ENCODE results near the gene BICD1.

BICD1 gene

DNA sequence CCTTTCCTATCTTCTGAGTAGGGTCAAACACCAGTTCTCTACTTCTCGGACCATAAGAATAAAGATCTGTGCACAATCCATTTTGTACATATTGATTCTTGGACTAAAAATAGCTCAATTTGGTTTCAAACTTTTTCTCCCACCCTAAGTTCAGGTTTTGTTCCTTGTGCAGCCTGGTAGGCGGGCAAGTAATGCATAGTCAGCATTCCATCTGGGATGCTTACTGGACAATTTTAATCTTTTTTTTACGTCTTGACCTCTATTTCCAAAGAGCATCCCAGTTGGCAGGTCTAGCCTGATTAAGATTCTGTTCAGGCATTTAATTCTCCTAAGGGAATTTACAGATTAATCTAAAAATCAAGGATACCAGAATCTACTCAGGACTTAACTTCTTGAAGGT, 126.9 kb downstream of the BICD1 start:
- DNase-seq (ENCODE audit: insufficient read length, low spot score) = no peak
- FAIRE-seq = no peak

DNA sequence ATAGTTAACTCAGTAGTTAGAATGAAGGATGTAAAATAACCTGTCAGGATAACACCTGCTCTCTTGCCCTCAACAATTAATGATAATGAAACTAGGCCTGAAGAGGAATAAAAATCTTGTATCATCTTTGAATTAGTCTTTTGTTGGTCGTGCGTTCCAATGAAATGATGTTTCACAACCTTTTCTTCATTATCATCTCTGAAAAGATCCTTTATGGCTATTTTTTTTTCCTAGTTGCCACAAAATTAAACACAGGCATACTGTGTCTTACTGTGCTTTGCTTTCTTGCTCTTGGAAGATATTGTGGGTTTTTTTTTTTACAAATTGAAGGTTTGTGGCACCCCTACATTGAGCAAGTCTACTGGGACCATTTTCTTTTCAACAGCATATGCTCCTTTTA, 128.6 kb downstream of the BICD1 start:
- FAIRE-seq (no peak), DNase-seq (ENCODE audit: insufficient read length, low spot score) (no peak)

DNA sequence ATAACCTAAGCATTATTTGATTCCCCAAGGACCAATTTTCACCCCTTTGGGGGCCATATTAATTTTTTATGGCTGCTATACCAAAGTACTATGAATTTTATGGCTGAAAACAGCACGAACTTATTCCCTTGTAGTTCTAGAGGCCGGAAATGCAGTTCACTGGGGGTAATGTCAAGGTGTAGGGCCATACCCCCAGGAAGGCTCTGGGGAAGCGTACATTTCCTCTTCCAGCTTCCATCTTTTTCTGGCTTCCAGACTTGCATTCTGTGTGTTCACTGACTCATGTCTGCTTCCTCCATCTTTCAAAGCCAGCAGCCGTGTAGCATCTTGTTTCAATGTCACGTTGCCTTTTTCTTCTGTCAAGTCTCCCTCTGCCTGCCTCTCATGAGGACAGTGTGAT, 133.5 kb downstream of the BICD1 start:
- FAIRE-seq (no peak), DNase-seq (ENCODE audit: insufficient read length, low spot score) (no peak)

DNA sequence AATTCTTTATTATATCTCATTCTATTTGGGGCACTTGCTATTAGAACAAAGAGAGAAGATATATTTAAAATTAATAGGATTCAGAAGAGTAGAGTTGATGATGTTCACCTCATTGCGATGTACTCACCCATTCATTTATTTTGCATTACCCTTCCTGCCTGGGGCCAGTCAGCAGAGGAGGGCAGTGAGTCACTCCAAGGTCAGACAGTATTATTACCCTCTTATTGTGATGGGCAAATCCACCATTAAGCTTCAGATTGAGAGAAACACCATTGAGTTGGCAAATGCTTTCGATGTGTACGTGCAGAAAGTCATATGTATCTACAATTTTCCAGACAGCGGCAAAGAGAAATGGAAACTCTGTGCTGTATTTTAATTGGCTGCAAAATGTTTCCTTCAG, 134.2 kb downstream of the BICD1 start:
- DNase-seq (ENCODE audit: insufficient read length, low spot score) (no peak), FAIRE-seq (no peak)

DNA sequence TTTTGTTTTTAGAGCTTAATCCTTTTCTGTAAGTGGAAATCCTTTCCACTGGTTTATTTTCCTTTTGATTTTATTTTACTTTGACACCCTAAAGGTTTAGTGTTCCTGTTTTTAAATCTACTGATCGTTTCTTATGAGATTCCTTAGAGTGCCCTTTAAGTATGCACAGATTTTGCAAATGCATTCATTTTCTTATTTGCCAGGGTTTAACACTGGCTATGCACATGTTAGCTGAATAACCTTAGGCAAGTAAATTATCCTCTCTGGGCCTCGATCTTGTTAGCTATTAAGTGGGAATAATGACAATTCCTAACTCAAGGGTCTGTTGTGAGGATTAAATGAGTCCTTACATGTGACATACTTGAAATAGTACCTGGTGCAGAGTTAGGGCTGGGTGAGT, 136.0 kb downstream of the BICD1 start:
- no peak for FAIRE-seq
- no peak for DNase-seq (ENCODE audit: insufficient read length, low spot score)

DNA sequence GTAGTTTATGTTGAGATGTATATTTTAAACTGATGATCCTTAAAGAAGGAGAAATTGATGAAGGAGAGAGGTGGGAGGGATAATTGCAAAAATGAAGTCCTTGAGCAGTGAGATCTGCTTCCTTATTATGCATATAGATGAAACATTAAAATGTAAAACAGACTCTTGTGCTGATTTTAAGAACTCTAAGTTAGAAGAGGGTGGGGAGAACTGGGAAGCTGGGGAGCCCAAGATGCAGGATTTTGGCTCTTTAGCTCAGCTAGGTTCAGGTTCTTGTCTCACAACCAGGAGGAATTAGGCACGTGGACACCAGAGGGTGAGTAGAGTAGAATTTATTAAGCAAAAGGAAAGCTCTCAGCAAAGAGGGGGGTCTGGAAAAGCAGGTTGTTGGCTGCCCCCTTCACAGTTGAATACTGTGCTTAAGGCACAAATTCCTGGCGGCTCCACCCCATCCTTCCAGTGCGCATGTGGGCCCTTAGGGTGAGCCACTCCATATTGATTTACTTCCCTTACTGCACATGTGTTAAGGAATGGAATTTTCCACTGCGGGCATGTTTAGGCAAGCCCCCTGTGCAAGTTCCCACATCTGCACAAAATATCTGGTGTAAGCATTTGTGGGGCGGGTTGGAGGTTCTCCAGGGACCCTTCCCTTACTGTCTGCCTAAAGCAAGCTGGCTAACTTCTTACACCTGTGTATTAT, 141.9 kb downstream of the BICD1 start:
- FAIRE-seq = no peak
- no peak for DNase-seq (ENCODE audit: insufficient read length, low spot score)

DNA sequence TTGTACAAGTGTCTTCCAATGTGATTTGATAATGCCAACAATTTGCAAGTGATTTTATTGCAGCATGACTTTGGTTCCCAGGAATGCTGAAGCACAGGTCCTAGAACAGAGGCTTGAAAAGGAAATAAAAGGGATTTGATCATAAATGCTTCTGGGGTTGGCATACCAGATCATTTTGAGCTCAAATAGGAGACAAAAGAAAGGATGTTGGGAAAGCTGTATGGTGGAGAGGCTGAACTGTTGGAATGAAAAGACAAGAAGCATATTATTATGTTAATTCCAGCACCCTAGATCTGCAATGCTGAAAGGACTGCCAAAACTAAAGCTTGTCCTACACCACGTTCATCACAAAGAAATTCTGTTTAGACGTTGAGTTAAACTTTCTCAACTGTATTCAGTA, 143.1 kb downstream of the BICD1 start:
- DNase-seq (ENCODE audit: insufficient read length, low spot score) (no peak), FAIRE-seq (no peak)

DNA sequence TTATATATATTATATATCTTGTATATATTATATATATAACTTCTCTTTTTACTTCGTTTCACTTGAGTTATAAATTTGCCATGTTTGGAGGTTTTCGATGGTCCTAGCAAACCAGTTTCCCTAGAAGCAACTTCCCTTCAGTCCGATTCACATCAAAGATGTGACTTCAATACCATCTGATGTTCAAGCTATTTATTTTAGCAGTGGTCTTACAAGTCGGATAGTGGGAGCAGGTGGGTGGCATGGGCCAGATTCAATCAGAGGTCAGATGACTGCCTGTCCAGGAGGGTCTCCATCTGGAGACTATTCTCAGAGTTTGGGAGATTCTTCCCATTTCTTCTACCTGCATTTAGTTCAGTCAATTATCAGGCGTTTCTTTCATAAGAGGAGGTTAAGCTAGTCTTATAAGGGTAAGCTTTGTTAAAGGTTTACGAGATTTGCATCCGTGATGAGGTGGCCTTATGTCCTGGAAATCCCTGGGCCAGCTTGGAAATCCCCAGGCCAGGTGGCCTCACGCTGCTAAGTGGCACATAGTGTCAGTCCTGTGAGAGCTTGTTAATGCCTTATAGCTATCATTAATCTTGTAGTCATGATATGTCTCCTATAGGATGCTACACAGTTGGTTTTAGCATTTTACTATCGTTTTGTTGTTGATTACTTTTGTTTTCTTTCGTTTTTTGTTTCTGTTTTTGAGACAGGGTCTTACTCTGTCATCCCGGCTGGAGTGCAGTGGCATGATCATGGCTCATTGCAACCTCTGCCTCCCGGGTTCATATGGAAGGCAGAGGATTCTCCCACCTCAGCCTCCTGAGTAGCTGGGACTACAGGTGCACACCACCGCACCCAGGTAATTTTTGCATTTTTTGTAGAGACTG, 145.8 kb downstream of the BICD1 start:
- no peak for DNase-seq (ENCODE audit: insufficient read length, low spot score)
- FAIRE-seq = no peak

DNA sequence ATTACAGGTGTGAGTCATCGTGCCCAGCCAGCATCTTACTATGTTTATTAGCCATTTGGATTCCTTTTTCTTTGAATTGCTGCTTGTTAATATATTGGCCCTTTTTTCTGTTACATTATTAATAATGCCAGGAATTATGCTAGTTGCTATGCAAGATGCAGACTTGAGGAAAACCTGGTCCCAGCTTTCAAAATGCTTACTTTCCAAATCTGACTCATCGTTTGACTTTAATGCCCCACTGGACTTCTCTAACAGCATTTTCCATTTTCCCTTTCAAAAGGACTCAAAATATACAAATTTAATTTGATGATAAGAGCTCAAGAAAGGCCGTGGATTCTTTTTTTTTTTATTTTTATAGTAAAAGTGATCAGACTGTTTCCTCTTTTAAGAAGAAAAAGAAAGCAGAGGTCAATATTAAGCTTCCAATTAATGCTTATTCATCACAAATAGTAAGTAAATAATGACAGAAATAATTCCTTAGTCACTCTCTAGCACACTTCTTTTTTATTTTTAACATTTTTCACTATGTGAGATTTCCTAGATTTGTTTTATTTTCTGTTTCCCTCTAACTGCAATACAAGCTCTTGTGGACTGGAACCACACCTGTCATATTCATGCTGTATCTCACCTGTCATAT, 146.6 kb downstream of the BICD1 start:
- FAIRE-seq = no peak
- no peak for DNase-seq (ENCODE audit: insufficient read length, low spot score)

DNA sequence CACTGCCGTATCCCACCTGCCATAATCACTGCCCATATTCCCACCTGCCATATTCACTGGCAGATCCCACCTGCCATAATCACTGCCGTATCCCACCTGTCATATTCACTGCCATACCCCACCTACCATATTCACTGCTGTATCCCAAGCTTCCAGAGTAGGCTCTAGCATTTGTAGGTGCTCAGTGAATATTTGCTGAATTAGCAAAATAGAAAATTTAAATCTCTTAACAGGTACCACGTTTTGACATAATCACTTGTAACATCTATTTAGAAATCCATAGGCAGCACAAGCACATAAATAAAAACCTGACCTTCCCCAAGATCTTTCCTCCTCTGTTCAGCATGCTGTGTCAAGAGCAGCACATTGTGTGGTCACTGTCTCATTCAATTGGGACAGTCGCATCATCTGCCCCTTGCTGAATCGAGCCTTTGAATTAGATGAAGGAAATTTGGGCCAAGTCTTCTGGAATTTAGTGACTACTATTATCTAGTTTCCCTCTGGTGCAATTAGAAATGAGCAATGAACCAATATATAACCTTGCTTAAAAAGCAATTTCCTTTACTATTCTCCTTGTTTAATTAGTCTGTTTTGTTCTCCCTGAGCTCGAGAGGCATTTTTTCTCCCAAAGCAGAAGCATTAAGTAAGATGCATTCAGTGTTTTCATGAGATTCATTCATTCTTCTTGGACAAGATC, 147.8 kb downstream of the BICD1 start:
- FAIRE-seq (no peak), DNase-seq (ENCODE audit: insufficient read length, low spot score) (no peak)

DNA sequence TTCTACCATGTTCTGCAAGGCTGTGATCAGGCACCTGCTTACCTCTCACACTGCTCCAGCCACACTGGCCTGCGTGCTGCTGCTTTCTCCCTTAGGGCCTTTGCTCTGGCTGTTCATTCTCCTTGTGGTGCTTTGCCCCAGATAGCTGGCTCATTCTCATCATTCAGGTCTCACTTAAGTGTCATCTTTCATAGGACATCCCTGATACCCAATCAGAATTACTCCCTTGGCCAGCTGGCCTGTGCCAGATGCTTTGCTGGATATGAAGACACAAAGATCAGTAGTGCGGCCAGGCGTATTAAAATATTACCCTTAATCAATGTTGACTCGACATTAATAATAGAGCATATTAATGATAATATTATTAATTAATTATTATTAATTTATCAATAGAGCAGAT, 148.9 kb downstream of the BICD1 start:
- FAIRE-seq (no peak), DNase-seq (ENCODE audit: insufficient read length, low spot score) (no peak)

DNA sequence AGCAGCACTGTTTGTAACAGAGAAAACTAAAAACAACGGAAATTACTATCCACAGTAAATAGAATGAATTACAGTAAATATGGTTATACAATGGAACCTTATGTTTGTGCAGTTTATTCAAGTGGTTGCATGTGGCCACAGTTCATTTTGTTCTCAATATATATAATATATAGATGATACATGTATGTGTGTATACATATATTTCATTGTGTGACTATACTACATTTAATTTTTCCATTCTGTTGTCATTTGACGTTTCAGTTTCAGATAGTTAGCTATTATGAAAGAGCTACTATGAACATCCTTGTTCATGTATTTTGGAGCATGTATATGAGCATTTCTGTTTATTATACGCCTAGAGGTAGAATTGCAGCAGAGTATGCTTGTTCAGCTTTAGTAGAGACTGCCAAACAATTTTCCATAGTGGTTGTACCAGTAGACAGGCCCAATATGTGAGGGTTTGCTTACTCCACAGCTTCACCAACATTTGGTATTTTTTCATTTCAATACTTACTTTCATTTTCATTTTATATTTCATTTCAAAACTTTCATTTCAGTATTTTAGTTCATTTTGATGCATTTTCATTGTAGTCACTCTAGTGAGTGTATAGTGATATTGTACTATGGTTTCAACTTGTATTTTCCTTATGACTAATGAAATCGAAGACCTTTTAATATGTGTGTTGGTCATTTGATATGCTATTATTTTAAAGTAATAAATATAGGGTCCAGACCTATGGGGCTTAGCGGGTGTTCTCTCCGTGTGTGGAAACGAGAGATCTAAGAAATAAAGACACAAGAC, 151.2 kb downstream of the BICD1 start:
- DNase-seq (ENCODE audit: insufficient read length, low spot score) (no peak), FAIRE-seq (no peak)

DNA sequence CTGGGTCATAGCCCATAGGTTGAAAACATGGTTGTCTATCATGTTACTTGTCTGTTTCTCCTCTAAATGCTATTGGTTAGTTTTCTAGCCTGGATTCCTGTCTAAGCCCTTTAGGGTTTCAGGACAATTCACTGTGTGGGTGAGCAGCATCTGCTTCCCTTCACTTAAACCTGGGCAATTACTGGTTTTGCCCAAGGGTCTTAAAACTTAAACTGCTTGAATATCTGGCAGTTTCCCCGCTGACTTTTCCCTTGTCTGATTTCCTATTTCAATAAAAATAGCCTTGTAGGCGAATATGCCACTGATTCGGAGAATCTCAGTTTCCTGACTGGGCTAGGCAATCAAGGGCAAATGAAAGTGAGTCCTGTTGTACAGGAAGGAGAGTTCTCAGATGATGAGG, 154.0 kb downstream of the BICD1 start:
- DNase-seq (ENCODE audit: insufficient read length, low spot score) (no peak), FAIRE-seq (no peak)

DNA sequence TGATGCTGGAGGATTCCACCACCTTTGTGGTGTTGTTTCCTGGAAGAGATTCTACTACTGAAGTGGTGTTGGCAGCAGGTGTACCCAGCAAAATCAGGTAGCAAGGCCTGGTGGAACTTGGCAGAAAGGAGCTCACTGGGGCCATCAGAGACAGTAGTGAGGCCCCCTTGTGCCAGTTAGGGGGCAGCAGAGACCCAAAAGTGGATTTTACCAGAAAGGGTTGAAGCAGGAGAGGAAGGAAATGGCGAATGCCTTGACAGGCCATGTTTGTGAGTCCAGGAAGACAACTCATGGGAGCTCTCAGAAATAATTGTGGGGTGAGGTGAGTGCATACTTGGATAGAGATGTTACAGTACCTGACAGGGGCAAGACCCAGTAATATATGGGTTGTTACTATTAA, 155.0 kb downstream of the BICD1 start:
- FAIRE-seq (no peak), DNase-seq (ENCODE audit: insufficient read length, low spot score) (no peak)

DNA sequence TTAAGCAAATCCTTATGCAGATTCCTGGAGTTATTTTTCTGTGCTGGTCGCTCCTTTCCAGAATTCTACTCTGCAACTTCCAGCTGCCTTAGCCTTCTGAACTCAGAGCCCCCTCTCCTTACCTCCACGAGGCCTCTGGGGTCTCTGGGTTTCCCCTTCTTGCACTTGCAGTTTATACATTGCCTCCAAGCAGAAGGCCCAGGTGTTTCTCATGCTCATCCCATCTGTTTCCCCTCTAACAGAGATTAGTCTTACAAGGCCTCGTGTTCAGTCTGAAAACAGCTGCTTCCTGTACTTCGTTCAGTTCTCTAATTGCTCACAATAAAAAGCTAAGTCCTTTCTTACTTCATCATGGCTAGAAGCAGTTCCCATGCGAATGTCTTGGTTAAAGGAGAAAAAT, 158.3 kb downstream of the BICD1 start:
- FAIRE-seq (no peak), DNase-seq (ENCODE audit: insufficient read length, low spot score) (no peak)

DNA sequence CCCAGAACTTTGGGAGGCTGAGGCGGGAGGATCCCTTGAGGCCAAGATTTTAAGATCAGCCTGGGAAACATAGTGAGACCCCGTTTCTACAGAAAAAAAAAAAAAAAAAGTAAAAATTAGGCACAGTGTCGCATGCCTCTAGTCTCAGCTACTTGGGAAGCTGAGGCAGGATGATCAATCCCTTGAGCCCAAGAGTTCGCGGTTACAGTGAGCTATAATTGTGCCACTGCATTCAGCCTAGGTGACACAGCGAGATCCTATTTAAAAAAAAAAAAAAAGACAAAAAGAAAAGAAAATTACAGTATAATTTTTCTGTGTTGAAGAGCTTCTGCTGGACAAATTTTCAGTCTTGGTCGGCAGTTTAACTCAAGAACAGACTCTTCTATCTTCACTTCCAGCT, 158.8 kb downstream of the BICD1 start:
- FAIRE-seq = no peak
- no peak for DNase-seq (ENCODE audit: insufficient read length, low spot score)

DNA sequence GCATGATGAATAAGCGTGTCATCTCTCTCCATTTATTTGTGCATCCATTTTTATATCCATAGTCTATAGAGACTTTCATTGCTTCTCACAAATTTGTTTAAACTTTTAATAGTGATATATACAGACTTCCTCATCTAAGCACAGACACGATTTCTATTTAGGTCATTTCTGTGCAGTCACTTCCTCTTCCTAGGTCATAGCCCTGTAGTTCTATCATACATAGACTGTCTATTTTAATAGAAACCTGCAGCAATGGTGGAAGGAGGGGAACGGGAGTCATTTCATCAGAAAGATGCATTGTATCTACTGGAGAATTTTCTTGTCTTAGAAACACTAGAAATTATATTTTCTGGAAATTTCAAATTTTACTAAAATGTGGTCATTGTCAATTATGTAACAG, 159.3 kb downstream of the BICD1 start:
- no peak for DNase-seq (ENCODE audit: insufficient read length, low spot score)
- FAIRE-seq = no peak

DNA sequence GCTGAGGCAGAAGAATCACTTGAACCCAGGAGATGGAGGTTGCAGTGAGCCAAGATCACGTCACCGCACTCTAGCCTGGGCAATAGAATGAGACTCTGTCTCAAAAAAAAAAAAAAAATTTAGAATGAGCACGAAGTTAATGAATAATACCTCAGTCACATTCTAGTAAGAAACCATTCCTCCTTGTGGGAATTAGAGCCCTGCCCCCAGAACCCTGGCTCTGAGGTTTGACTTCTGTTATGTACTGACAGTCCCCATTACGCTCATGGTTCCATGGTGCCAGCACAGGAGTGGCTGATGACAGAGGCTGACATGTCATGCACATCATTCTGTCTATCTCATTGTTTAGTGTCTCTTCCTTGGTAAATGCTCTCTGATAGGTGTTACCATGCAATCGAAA, 160.1 kb downstream of the BICD1 start:
- no peak for FAIRE-seq
- DNase-seq (ENCODE audit: insufficient read length, low spot score) = no peak

DNA sequence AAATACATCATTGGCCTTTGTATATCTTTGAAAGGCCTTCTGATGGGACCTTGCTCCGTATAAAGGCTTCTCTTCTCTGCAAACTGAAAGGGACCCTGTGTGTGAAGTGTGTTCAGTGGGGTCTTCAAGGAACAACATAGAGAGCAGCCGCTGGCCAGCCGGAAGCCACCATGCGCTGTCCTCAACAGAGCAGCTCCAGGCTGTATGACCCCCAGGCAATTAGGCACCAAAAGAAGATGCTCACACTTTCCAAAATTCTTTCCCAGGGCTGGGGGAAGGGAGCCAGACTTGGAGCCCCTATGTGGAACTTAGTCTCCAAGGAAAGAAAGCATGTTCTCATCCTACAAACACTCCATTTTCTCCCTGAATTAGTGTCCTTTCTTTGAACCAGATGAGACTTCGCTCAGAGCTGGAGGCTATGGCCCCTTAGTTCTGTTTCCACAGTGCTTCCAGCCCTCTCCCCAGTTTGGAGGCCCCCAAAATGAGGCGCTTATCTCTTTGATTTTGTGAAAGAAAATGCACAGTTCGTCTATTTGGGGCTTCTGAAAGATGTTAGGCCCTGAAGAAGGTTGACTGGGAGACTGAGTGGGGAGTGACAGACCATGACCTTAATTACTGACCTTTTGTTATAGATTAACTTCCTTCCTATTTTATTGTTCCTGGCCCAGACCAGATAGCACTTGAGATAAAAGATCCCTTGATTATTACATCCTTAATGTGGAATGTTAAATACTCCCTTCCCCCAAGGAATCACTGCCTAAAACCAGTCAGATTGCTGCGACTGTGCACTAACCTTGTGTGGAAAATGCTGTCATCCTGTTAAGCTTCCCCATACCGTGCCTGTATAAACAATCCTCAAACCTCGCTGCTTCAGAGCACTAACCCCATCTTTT, 164.4 kb downstream of the BICD1 start:
- FAIRE-seq = no peak
- no peak for DNase-seq (ENCODE audit: insufficient read length, low spot score)
